ENCODE results near the gene HECW1. TPM values are rescaled to one million over a fixed set of nuclear protein-coding genes. Genes with fewer than 3 reads are reported as not detected.

Gene HECW1
- total and polyA plus RNA-seq, 2 of the 8 experiments (the other 6 are each of a cell fraction or from before 2014, with no cell fraction given), result 2.9 to 12.7 TPM

DNA sequence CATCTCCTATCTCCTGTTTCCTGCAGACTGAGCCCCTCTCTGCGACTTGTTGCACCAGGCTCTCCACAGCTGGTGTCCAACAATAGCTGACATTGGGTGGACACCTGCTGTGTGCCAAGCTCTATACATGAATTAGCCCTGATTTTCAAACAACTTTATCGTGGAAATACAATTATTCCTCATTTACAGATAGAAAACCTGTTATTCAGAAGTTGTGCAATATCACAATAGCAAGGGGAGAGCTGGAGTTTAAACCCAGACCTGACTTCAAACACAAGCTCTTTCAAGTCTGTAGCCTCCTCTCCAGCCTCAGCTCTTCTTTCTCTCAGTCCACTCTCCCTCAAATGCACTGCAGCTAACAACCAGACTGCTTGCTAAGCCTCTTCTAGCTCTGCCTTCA is 168.8 kb downstream of the HECW1 start:
- no peak overlapping the region for H2BK120ac ChIP-seq (replicated peaks; ENCODE audit: low read depth, low read length)
- no peaks in the 10 kb centered on the region for H3K79me2 ChIP-seq (ENCODE audit: control insufficient read depth in 1 of 2, insufficient read depth in 2 of 2, low read length in 2 of 2)
- no peak overlapping the region for H3K14ac ChIP-seq (ENCODE audit: insufficient read length)
- 79% methylated on average over 2 of the region's 2 CpGs; no CpG with 5 or more reads in 1 of the 2 experiments for WGBS, 2 experiments (ENCODE audit: extremely low coverage in 1 of 2, insufficient coverage in 1 of 2, insufficient read length in 1 of 2, insufficient replicate concordance in 2 of 2, low coverage in 1 of 2, low lambda C conversion rate in 2 of 2, missing lambda C conversion rate in 1 of 2)
- H2AK5ac ChIP-seq (ENCODE audit: low read depth, low read length), result no peak overlapping the region; the same call in 1 of the 2 replicates
- H3K4me2 ChIP-seq (ENCODE audit: insufficient read depth in 1 of 2, low read depth in 2 of 2, low read length in 2 of 2), result no peak overlapping the region
- H2BK5ac ChIP-seq (ENCODE audit: low read depth, low read length), result peak overlapping the region; percentile 14; the same call in 1 of the 2 replicates
- H3K23ac ChIP-seq (ENCODE audit: insufficient read length), result no peak overlapping the region
- no peak overlapping the region for H3K27ac ChIP-seq (ENCODE audit: low read depth, low read length)
- H3K9ac ChIP-seq (replicated peaks in 1 of 4; ENCODE audit: extremely low read depth in 1 of 4, low read depth in 3 of 4, low read length in 3 of 4), result no peak overlapping the region
- FAIRE-seq (no peak), DNase-seq (ENCODE audit: low read depth in 1 of 2, low spot score in 2 of 2) (no peak)
- H2BK15ac ChIP-seq (ENCODE audit: low read length), result peak overlapping the region; percentile 65; the same call in 1 of the 2 replicates
- no peak overlapping the region for H4K5ac ChIP-seq (ENCODE audit: insufficient read length, low read depth, low read length)
- peak overlapping the region; percentile 22 for H4K91ac ChIP-seq (replicated peaks; ENCODE audit: insufficient read length, low read length)
- no peak overlapping the region for H3K56ac ChIP-seq (replicated peaks; ENCODE audit: insufficient read length, low read depth, low read length)
- H3K9me3 ChIP-seq (ENCODE audit: insufficient read depth in 2 of 2, low read depth in 1 of 2, low read length in 1 of 2), result peaks cover 3 to 5% of the 10 kb centered on the region in 2 experiments; a peak in 3 of 4 replicates
- no peaks in the 10 kb centered on the region for H3K27me3 ChIP-seq (replicated peaks in 1 of 4; ENCODE audit: control insufficient read depth in 3 of 4, extremely low read depth in 1 of 4, insufficient read depth in 3 of 4, low read length in 3 of 4)
- H3K36me3 ChIP-seq (ENCODE audit: control insufficient read depth in 2 of 4, insufficient read depth in 4 of 4, low read length in 3 of 4), result no peaks in the 10 kb centered on the region
- no peak overlapping the region for H3K18ac ChIP-seq (ENCODE audit: extremely low read depth, low read length)
- H3K4me3 ChIP-seq (ENCODE audit: extremely low read depth in 1 of 4, insufficient read depth in 2 of 4, low read depth in 3 of 4, low read length in 4 of 4), result no peak overlapping the region
- H2BK12ac ChIP-seq (ENCODE audit: low read depth, low read length), result peak overlapping the region; percentile 64; the same call in 1 of the 2 replicates
- ChIA-PET CTCF (ENCODE audit: partially characterized antibody) (interaction anchor here (0.9 to 2.4 kb wide), 8 partner anchors 11 to 158 kb away, joined by 3 to 9 read pairs (median 4); no protein-coding TSS in a partner anchor), POLR2A (ENCODE audit: partially characterized antibody) (interaction anchor here (1.2 kb wide), 1 partner anchor 10 kb away, joined by 4 read pairs; no protein-coding TSS in a partner anchor)
- TF ChIP-seq BRCA1 (IDR thresholded peaks at IDR 0.05; ENCODE audit: low read depth, low read length) (no peak), CEBPB (IDR thresholded peaks at IDR 0.05; ENCODE audit: low read depth, low read length) (0 out of 2 replicates have a peak, but pooled peaks have one; percentile 35)
- no peak overlapping the region for H3K4ac ChIP-seq (replicated peaks; ENCODE audit: insufficient read length, low read depth, low read length)
- no peaks in the 10 kb centered on the region for H3K23me2 ChIP-seq (ENCODE audit: low read depth, low read length)
- H3K4me1 ChIP-seq (replicated peaks in 1 of 4; ENCODE audit: control insufficient read depth in 3 of 4, insufficient read depth in 4 of 4, low read length in 3 of 4), result peaks cover 0 to 3% (median 1%) of the 10 kb centered on the region in 4 experiments; a peak in 2 of 7 replicates
- no peaks in the 10 kb centered on the region for H3K79me1 ChIP-seq (ENCODE audit: low read depth, low read length)
- no peak overlapping the region for H2AFZ ChIP-seq (ENCODE audit: low read length)
- H4K8ac ChIP-seq (ENCODE audit: extremely low read depth, insufficient read depth, low read length), result no peak overlapping the region
- no peaks in the 10 kb centered on the region for H4K20me1 ChIP-seq (replicated peaks in 1 of 2; ENCODE audit: control insufficient read depth in 1 of 2, insufficient read depth in 2 of 2, low read length in 2 of 2)
- peak overlapping the region; percentile 41; the same call in 1 of the 2 replicates for H2BK20ac ChIP-seq (ENCODE audit: low read length)

Data from H1 (cell line).